ENCODE results near the gene DLX5. TPM values are rescaled to one million over a fixed set of nuclear protein-coding genes. Genes with fewer than 3 reads are reported as not detected.
A peak's percentile ranks its signal among the peaks of the same experiment; 100 is the strongest.

Gene DLX5
- total RNA-seq, 4 donors from 2014 or later, result not detected

- H3K4me1 ChIP-seq, result peaks cover 0 to 49% (median 26%) of the 10 kb centered on the region in 4 donors
- H3K27me3 ChIP-seq, result peaks cover 100% of the 10 kb centered on the region
- intact Hi-C loops (cut with DNase I; ENCODE audit: low total_unique reads), result loop anchor here (10.0 kb wide), 2 partner anchors 948 to 1108 kb away; no protein-coding TSS in a partner anchor
- H3K36me3 ChIP-seq, result no peaks in the 10 kb centered on the region
- DNase-seq, result no peak
- TF ChIP-seq EP300 (IDR thresholded peaks at IDR 0.05; ENCODE audit: low read depth) (no peak), POLR2A (IDR thresholded peaks at IDR 0.05) (no peak), POLR2AphosphoS5 (IDR thresholded peaks at IDR 0.05) (no peak), CTCF (IDR thresholded peaks at IDR 0.05) (no peak)
- H3K27ac ChIP-seq, result no peak overlapping the region
- WGBS, 2 donors (ENCODE audit: low coverage in 1 of 2), result 14 to 20% methylated on average over 11 to 35 of the region's 35 CpGs
- H3K9me3 ChIP-seq, result no peaks in the 10 kb centered on the region
- in situ Hi-C loops (cut with MboI; ENCODE audit: low pct_ligation_motif_present in 1 of 4, low pct_unique_long_range_greater_than_20kb in 1 of 4, low sequenced_read_pairs in 3 of 4), result no loop called here
- no peak overlapping the region for H3K4me3 ChIP-seq
Observed at GRCh38 chr7:97022491-97023306, 1.9 kb downstream of the DLX5 start.

- Histone ChIP-seq H3K27me3 (peaks cover 100% of the 10 kb centered on the region), H3K27ac (no peak overlapping the region), H3K9me3 (no peaks in the 10 kb centered on the region), H3K36me3 (no peaks in the 10 kb centered on the region), H3K4me3 (no peak overlapping the region), H3K4me1 (peaks cover 0 to 42% (median 21%) of the 10 kb centered on the region in 4 donors)
- in situ Hi-C loops (cut with MboI; ENCODE audit: low pct_ligation_motif_present in 1 of 4, low pct_unique_long_range_greater_than_20kb in 1 of 4, low sequenced_read_pairs in 3 of 4), result no loop called here
- 32 to 46% methylated on average over 4 to 38 of the region's 39 CpGs for WGBS, 2 donors (ENCODE audit: low coverage in 1 of 2)
- TF ChIP-seq EP300 (IDR thresholded peaks at IDR 0.05; ENCODE audit: low read depth), result no peak
- TF ChIP-seq POLR2AphosphoS5 (IDR thresholded peaks at IDR 0.05), result no peak
- no peak for TF ChIP-seq POLR2A (IDR thresholded peaks at IDR 0.05)
- no peak for TF ChIP-seq CTCF (IDR thresholded peaks at IDR 0.05)
- DNase-seq, result no peak
- intact Hi-C loops (cut with DNase I; ENCODE audit: low total_unique reads), result loop anchor here (10.0 kb wide), 2 partner anchors 947 to 1107 kb away; no protein-coding TSS in a partner anchor
Observed at GRCh38 chr7:97021747-97022490, 2.7 kb downstream of the DLX5 start.

GRCh38 chr7:97020996-97021746, 3.5 kb downstream of the DLX5 start:
- DNase-seq, result no peak
- 35% methylated on average over 63 of the region's 67 CpGs; no CpG with 5 or more reads in 1 of the 2 donors for WGBS, 2 donors (ENCODE audit: low coverage in 1 of 2)
- Histone ChIP-seq H3K9me3 (no peaks in the 10 kb centered on the region), H3K27me3 (peaks cover 100% of the 10 kb centered on the region), H3K36me3 (no peaks in the 10 kb centered on the region), H3K4me1 (peaks cover 0 to 34% (median 13%) of the 10 kb centered on the region in 4 donors), H3K4me3 (peak overlapping the region in 1 of 4 donors; percentile 26), H3K27ac (no peak overlapping the region)
- intact Hi-C loops (cut with DNase I; ENCODE audit: low total_unique reads) (loop anchor here (10.0 kb wide), 2 partner anchors 946 to 1106 kb away; no protein-coding TSS in a partner anchor), in situ Hi-C loops (cut with MboI; ENCODE audit: low pct_ligation_motif_present in 1 of 4, low pct_unique_long_range_greater_than_20kb in 1 of 4, low sequenced_read_pairs in 3 of 4) (no loop called here)
- TF ChIP-seq POLR2A (IDR thresholded peaks at IDR 0.05) (no peak), POLR2AphosphoS5 (IDR thresholded peaks at IDR 0.05) (no peak), EP300 (IDR thresholded peaks at IDR 0.05; ENCODE audit: low read depth) (no peak), CTCF (IDR thresholded peaks at IDR 0.05) (no peak)

Measured in transverse colon (tissue), 4 donors.